GM19324 (cell line): ENCODE measurements around the gene ST6GAL1.
"Not testable (repeated sequence)": the region's sequence is repeated elsewhere in the genome, so short reads cannot be mapped to it uniquely, and the experiment has no call there.

ENCODE experiments used
- ATAC-seq: cut with Tn5 transposase; IDR thresholded peaks from one replicate; pipeline ENCODE4 v1.9.1; 2021; ENCODE audit warnings: mild to moderate bottlenecking, moderate library complexity; ENCODE audit not compliant: unreplicated experiment, low FRiP score

Gene ST6GAL1

DNA sequence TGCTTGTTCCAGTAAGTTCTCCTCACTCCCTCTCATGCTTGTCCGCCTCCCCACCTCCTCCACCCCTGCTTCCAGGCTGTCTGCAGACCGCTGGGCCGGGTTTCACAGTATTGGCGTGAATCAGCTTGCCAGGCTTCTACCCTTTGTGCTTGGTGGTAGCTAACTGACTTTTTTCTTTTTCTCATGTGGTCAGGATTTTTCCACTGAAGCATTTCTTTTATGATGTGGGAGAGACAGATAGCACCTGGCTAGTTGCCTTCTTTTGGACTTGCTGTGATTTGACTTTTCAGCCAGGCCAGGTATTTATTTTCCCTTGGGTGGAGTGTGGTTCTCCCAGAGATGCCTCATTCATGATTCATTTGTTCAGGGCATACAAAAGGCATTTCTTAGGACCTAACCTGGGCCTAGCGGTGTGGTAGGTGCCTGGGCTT lies 60.6 kb downstream of the ST6GAL1 start:
- ATAC-seq: no peak

GRCh38 chr3:186991470-186991869 lies 61.1 kb downstream of the ST6GAL1 start:
- no peak for ATAC-seq

DNA sequence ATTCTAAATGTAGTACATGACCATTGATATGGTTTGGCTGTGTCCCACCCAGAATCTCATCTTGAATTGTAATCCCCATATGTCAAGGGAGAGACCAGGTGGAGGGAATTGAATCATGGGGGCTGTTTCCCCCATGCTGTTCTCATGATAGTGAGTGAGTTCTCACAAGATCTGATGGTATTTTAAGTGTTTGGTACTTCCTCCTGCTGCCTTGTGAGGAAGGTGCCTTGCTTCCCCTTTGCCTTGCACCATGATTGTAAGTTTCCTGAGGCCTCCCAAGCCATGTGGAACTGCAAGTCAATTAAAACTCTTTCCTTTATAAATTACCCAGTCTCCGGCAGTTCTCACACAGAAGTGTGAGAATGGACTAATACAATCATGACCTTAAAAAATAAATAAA lies 61.8 kb downstream of the ST6GAL1 start:
- ATAC-seq: not testable (repeated sequence)

- ATAC-seq: no peak
Measured at GRCh38 chr3:186993210-186993782, 63.0 kb downstream of the ST6GAL1 start.

- ATAC-seq: no peak
Measured at GRCh38 chr3:186994000-186994955, 64.0 kb downstream of the ST6GAL1 start.

GRCh38 chr3:186996356-186996755 lies 66.0 kb downstream of the ST6GAL1 start:
- ATAC-seq: no peak

DNA sequence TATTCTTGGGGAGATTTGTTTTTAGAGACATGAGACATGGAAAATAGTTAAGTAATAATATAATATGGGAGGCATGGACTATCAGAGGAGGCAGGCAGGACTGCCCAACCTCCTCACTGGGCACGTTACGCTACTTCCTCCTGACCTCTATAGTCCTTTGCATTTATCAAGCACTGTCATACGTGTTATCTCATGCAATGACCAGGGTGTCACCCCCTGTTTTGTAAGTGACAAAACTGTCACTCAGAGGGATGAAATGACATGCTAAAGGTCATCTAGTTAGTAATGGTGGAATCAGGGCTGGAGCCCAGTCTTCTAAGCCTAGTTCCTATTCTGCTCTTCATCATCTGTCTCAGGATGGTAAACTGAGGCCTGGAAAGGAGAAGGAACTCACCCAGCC lies 66.7 kb downstream of the ST6GAL1 start:
- ATAC-seq: no peak

GRCh38 chr3:186997473-186997939 lies 67.2 kb downstream of the ST6GAL1 start:
- ATAC-seq: no peak

DNA sequence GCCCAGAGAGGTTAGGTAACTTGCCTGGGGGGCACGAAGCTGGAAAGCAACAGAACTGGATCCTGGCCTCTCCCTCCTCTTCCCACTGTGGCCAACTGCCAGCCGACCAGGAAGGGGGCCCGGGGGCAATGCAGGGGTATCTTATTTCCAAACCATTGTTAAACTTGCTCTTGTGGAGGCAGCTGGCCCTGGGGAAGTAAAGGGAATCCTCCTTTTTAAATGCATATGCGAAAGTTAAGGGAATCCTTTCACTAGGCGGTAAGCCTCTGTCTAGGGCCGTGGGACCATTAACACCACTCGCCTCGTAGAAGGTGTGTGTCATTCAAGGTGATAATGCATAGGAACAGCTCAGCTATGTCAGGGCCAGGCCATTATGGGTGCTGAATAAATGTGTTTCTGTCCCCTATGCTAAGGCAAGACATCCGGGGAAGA lies 68.6 kb downstream of the ST6GAL1 start:
- ATAC-seq: no peak

GRCh38 chr3:187000711-187001151 lies 70.4 kb downstream of the ST6GAL1 start:
- ATAC-seq: peak; percentile 60

GRCh38 chr3:187002915-187003314 lies 72.6 kb downstream of the ST6GAL1 start:
- no peak for ATAC-seq

DNA sequence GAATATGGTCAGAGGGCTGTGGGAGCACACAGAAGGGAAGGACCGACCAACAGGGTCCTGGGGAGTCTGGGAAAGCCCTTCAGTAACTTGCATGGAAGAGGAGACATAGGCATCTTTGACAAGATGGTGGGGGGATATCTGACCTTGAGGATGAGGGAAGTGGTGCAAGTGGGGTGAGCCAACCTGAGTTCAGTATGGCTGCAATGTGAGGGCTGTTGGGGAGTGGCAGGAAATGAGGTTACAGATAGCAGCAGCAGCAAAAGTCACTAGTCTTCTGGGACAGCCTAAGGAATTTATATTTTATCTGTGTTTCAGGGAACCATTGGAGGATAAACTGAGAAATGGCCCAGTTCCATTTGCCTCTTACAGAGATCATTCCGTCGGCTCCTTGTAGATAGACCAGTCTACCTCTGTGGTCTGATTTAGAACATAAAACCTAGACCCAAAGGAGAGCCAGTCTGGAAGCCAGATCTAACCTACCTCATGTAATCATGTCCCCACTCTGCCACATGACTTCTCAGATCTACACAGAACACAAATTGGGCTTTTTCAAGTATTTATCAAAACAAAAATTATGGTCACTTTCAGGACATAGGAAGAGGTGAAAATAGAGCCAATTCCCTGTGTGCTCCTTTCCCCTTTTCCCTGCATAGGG lies 75.6 kb downstream of the ST6GAL1 start:
- no peak for ATAC-seq

DNA sequence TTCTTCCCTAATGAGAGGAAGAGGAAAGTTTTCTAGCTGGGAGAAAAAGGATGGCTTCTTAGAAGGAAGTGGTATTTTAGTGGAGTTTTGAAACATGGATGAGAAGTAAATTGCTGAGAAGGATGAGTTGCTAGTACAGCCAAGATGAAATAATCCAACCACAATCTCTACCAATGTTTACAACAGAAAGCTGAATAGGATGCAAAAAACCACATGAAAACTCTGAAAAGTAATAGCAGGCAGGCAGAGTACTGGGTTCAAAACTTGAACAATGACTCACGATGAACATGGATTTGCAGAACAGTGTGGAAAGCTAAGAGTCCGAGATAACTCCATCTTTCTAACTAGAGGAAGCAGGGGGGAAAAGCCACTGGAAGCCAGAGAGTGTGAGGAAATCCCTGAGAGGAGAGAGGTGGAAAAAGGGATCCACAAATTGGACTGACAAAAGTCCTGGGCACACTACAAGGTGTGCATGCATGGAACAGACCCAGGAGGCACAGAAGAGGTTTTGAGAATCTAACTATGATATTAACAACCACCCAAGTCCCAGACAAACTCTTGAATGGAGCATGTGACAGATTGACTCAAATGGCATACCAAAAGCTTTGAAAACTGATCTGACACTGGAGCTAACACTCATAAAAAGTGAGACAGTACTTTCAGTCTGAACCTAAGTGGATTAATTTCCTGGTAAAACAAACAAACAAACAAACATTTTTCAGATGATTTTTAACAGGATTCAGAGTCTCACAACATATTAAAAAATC lies 76.7 kb downstream of the ST6GAL1 start:
- ATAC-seq: no peak

- not testable (repeated sequence) for ATAC-seq
Measured at GRCh38 chr3:187010382-187010781, 80.1 kb downstream of the ST6GAL1 start.

GRCh38 chr3:187011915-187012314 lies 81.6 kb downstream of the ST6GAL1 start:
- no peak for ATAC-seq

- no peak for ATAC-seq
Measured at GRCh38 chr3:187012609-187013051, 82.3 kb downstream of the ST6GAL1 start.

- no peak for ATAC-seq
Measured at GRCh38 chr3:187013159-187013716, 82.9 kb downstream of the ST6GAL1 start.

GRCh38 chr3:187014417-187014864 lies 84.1 kb downstream of the ST6GAL1 start:
- no peak for ATAC-seq

- peak; percentile 72 for ATAC-seq
Measured at GRCh38 chr3:187015903-187016638, 85.7 kb downstream of the ST6GAL1 start.
